HCT116 (cell line): Measurements from ENCODE around the gene CYRIA.

Source experiments
- CBX3 ChIP-seq: IDR thresholded peaks from 2 replicates; pipeline ENCODE4 v1.6.1; 2012; ENCODE audit warnings: low read depth
- EZH2 ChIP-seq: fragments of 200-600 bp; sonication (generic); IDR thresholded peaks from 2 replicates; pipeline ENCODE4 v1.6.1; 2017; ENCODE audit warnings: antibody characterized with exemption, mixed run types
- POLR2A ChIP-seq: IDR thresholded peaks from 2 replicates; pipeline ENCODE4 v1.7.0; 2011; ENCODE audit warnings: borderline replicate concordance; ENCODE audit not compliant: insufficient read depth, insufficient read length; ENCODE audit errors: extremely low read depth
- YY1 ChIP-seq: IDR thresholded peaks from 2 replicates; pipeline ENCODE4 v1.6.1; 2011; ENCODE audit warnings: low read length, low read depth, moderate library complexity, mild to moderate bottlenecking; ENCODE audit not compliant: insufficient replicate concordance; ENCODE audit errors: extremely low read depth
- TF ChIP-seq, protein P1 (sequence below): IDR thresholded peaks from 2 replicates; pipeline ENCODE4 v1.6.1; 2012

DNA sequence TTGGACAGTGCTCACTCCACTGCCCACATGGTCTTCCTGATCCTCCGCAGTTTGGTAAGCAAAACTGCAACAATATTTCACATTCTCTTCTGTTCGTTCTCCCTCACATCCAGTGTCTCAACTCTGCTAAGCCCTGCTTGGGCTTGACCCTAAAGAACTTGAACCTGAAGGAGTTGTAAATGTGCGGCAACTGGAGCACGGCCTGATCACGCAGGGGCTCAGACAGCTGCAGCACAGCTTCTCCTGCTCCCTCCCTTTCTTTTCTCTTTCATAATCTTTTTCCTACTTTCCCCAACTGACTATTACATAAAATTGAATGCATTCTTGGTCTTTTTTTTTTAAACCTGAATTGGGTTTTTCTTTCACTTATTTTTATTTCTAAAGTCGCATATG is 10.2 kb downstream of the CYRIA start:
- TF ChIP-seq YY1 = no peak
- TF ChIP-seq EZH2 = no peak
- no peak for TF ChIP-seq POLR2A
- TF ChIP-seq, protein P1, sequence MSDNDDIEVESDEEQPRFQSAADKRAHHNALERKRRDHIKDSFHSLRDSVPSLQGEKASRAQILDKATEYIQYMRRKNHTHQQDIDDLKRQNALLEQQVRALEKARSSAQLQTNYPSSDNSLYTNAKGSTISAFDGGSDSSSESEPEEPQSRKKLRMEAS = no peak
- no peak for TF ChIP-seq CBX3
